Activated T-helper 2 cell treated with anti-CD3 and anti-CD28 coated beads, Interferon-gamma antibody, Interleukin-2, Interleukin-4, amounts not matched to agents 10 μg/mL and 5 μg/mL and 100 μg/mL, durations not matched to agents 14 hours and 24 hours and 36 hours (primary cell): ENCODE results near the gene LMX1A. TPM values are rescaled to one million over a fixed set of nuclear protein-coding genes. Genes with fewer than 3 reads are reported as not detected.

Experiments
- DNase-seq: peaks from one replicate; pipeline ENCODE4 v3.0.0; 2021; ENCODE audit warnings: low spot score
- H3K27ac Mint-ChIP-seq: one replicate; pipeline ENCODE4 v1.8.0; 2021; ENCODE audit warnings: mixed read lengths
- H3K27me3 Mint-ChIP-seq: one replicate; pipeline ENCODE4 v1.8.0; 2021; ENCODE audit warnings: low read depth, mixed read lengths
- H3K36me3 Mint-ChIP-seq: one replicate; pipeline ENCODE4 v1.8.0; 2021; ENCODE audit warnings: low read depth, mixed read lengths
- H3K4me1 Mint-ChIP-seq: one replicate; pipeline ENCODE4 v1.8.0; 2021; ENCODE audit warnings: low read depth, mixed read lengths
- H3K4me3 Mint-ChIP-seq: one replicate; pipeline ENCODE4 v1.8.0; 2021; ENCODE audit warnings: low read depth, mild to moderate bottlenecking, moderate library complexity, mixed read lengths
- H3K9me3 Mint-ChIP-seq: one replicate; pipeline ENCODE4 v1.8.0; 2021; ENCODE audit warnings: mixed read lengths
- intact Hi-C: fragments of 100-400 bp; cut with micrococcal nuclease; formaldehyde crosslinking; loops from one replicate; pipeline ENCODE4 v1.15.1; 2023
- total RNA-seq: library from RNA; stranded (reverse); gene quantifications from 2 replicates; pipeline ENCODE4 v1.2.3, GENCODE V29; 2022

The LMX1A gene
- total RNA-seq, 1 donor from 2014 or later, result not detected

DNA sequence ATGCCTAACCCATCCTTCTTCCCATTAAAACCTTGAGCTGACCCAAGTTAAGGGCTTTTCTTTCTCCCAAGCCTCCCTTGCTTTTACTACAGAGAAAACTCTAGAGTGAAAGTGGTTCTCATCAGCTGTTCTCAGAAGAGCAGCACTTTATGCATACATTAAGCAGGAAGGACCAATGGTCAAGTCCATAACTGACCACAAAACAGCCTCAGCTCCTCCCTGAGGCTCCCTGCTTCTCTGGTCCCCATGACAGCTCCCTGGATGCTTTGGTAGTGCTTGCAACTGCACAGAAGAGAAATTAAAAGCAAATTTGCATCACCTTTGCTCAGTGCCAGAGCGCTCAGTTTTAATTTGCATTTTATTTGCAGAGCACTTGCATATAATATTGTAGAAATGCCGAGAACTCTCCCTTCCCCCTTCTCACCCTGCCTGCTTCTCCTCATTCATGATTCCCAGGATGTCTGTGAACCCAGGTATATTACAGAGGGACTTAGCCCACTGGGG is 56.1 kb downstream of the LMX1A start:
- intact Hi-C loops, result no loop called here
- Mint-ChIP-seq H3K9me3 (no peaks in the 10 kb centered on the region), H3K36me3 (no peaks in the 10 kb centered on the region), H3K4me1 (no peaks in the 10 kb centered on the region), H3K27ac (no peak overlapping the region), H3K4me3 (no peak overlapping the region), H3K27me3 (no peaks in the 10 kb centered on the region)
- DNase-seq, result no peak

DNA sequence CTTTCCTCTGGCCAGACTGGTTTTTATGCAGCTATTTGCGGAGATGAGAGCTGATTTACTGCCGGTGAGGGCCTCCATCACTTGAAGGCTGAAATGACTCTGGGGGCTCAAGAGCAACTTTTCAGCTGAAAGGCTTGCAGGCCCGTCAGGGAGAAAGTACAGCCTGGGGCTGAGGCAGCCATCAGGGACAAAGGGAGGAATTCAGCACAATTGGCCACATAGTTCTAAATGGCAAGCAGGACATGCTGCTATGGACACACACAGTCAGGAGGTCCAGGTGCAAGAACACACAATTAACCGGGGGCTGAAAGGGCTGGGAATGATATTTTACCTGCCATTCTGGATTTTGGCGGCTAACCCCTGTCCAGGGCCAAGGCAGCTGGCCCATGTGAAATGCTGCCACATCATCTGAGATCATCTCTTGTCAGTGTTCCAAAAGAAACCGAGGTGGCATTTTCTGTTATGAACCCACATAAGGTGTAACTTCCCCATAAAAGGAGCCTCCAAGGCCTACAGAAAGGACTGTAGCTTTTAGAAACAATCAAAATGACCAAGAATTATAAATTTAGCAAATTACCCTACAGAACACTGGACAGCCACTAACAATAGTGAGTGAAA is 58.2 kb downstream of the LMX1A start:
- Mint-ChIP-seq H3K27ac (no peak overlapping the region), H3K4me1 (no peaks in the 10 kb centered on the region), H3K9me3 (no peaks in the 10 kb centered on the region), H3K27me3 (no peaks in the 10 kb centered on the region), H3K36me3 (no peaks in the 10 kb centered on the region), H3K4me3 (no peak overlapping the region)
- no peak for DNase-seq
- intact Hi-C loops, result no loop called here

DNA sequence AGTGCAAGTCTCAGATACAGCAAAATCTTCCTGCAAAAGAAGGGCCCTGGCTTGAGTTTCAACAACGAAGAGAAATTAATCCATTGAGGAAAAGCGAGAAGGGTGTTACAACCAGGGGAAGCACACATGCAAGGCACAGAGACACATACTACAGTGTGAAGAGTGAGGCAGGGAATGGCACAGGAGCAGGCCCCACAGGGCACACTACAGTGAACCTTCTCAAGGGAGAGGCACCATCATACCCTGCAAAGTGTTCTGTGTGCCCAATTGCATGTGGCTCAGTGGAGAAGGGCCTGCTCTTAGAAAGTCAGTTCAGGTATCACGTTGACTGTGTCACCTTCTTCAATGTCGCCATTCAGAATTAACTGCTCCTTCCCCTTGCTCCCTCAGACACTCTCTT is 60.3 kb downstream of the LMX1A start:
- DNase-seq, result no peak
- no peak overlapping the region for H3K27ac Mint-ChIP-seq
- H3K27me3 Mint-ChIP-seq, result no peaks in the 10 kb centered on the region
- no peaks in the 10 kb centered on the region for H3K9me3 Mint-ChIP-seq
- no peaks in the 10 kb centered on the region for H3K36me3 Mint-ChIP-seq
- no peaks in the 10 kb centered on the region for H3K4me1 Mint-ChIP-seq
- intact Hi-C loops, result no loop called here
- H3K4me3 Mint-ChIP-seq, result no peak overlapping the region

DNA sequence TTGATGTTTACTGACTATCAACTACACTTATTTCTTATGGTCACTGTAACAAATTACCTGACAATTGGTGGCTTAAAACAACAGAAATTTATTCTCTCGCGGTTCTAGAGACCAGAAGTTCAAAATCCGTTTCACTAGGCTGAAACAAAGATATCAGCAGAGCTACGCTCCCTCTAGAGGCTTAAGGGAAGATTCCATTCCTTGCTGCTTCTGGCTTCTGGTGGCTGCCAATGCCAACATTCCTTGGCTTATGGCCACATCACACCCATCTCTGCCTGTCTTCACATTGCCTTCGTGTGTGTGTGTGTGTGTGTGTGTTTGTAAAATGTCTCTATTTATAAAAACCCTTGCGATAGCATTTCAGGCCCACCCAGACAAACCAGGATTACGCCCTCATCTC is 66.4 kb downstream of the LMX1A start:
- Mint-ChIP-seq H3K9me3 (no peaks in the 10 kb centered on the region), H3K27ac (no peak overlapping the region), H3K27me3 (peaks cover 7% of the 10 kb centered on the region), H3K36me3 (no peaks in the 10 kb centered on the region), H3K4me3 (no peak overlapping the region), H3K4me1 (no peaks in the 10 kb centered on the region)
- intact Hi-C loops, result no loop called here
- no peak for DNase-seq

DNA sequence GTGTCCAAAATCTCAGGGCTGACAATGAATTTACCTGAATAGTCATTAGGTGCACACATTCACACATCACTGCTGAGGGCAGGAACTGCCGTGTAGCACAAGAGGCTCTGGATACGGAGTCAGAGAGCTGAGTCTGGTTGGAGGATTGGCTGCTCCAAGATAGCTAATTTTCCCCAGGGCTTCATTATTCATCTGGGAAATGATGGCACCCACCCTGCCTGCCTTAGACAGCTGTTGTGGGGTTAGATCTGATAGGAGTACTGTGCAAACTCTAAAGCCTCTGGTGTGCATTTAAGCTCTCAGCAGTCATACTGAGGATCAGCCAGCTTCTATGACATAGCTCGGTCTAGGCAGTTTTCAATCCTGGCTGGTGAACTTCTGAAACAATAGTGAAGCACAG is 67.0 kb downstream of the LMX1A start:
- Mint-ChIP-seq H3K9me3 (no peaks in the 10 kb centered on the region), H3K27ac (no peak overlapping the region), H3K4me3 (no peak overlapping the region), H3K4me1 (no peaks in the 10 kb centered on the region), H3K36me3 (no peaks in the 10 kb centered on the region), H3K27me3 (peaks cover 7% of the 10 kb centered on the region)
- no peak for DNase-seq
- intact Hi-C loops, result no loop called here

- no peaks in the 10 kb centered on the region for H3K9me3 Mint-ChIP-seq
- H3K4me1 Mint-ChIP-seq, result no peaks in the 10 kb centered on the region
- no peaks in the 10 kb centered on the region for H3K36me3 Mint-ChIP-seq
- intact Hi-C loops, result no loop called here
- no peak overlapping the region for H3K27ac Mint-ChIP-seq
- peaks cover 8% of the 10 kb centered on the region for H3K27me3 Mint-ChIP-seq
- no peak overlapping the region for H3K4me3 Mint-ChIP-seq
- DNase-seq, result no peak
Measured at GRCh38 chr1:165288350-165289120, 68.0 kb downstream of the LMX1A start.

- Mint-ChIP-seq H3K27ac (no peak overlapping the region), H3K27me3 (peaks cover 10% of the 10 kb centered on the region), H3K4me3 (no peak overlapping the region), H3K9me3 (no peaks in the 10 kb centered on the region), H3K4me1 (no peaks in the 10 kb centered on the region), H3K36me3 (no peaks in the 10 kb centered on the region)
- no peak for DNase-seq
- intact Hi-C loops, result no loop called here
Measured at GRCh38 chr1:165287781-165288180, 68.7 kb downstream of the LMX1A start.

- Mint-ChIP-seq H3K9me3 (no peaks in the 10 kb centered on the region), H3K27me3 (peaks cover 10% of the 10 kb centered on the region), H3K27ac (no peak overlapping the region), H3K4me1 (no peaks in the 10 kb centered on the region), H3K4me3 (no peak overlapping the region), H3K36me3 (no peaks in the 10 kb centered on the region)
- DNase-seq, result no peak
- intact Hi-C loops, result no loop called here
Measured at GRCh38 chr1:165287329-165287728, 69.2 kb downstream of the LMX1A start.

- H3K36me3 Mint-ChIP-seq, result no peaks in the 10 kb centered on the region
- H3K27ac Mint-ChIP-seq, result no peak overlapping the region
- DNase-seq, result no peak
- peaks cover 10% of the 10 kb centered on the region for H3K27me3 Mint-ChIP-seq
- no peaks in the 10 kb centered on the region for H3K4me1 Mint-ChIP-seq
- H3K4me3 Mint-ChIP-seq, result no peak overlapping the region
- intact Hi-C loops, result no loop called here
- H3K9me3 Mint-ChIP-seq, result no peaks in the 10 kb centered on the region
Measured at GRCh38 chr1:165284454-165284853, 72.1 kb downstream of the LMX1A start.

DNA sequence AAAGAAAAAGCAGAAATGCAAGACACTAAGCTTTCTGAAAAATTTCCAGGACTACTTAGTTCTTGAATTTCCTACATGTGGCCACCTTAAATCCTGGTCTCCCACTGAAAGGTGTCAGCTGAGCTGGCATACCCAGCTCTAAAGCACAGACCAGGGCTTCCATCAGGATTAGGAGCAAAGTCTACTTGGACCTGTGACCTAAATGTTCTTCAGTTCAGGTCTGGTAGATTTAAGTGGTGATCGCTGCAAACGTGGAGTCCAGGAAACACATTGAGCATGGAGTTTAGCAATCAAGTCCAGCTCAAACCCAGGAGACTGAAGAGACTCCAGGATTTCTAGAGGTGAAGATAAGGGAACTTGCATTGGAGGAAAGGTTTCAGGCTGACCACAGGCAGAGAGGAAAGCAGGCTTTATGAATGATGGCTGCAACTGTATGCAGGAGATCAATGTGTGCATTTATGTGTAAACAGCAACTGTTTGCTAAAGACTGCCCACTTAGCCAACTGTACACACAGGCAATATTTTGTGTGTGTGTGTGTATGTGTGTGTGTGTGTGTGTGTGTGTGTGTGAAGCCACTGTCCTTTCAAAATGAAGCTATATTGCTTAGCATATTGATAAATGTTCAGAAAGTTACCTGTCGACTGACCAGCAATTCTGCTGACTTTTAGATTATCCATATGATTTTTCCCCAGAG is 75.2 kb downstream of the LMX1A start:
- DNase-seq, result no peak
- no peak overlapping the region for H3K4me3 Mint-ChIP-seq
- intact Hi-C loops, result no loop called here
- H3K36me3 Mint-ChIP-seq, result no peaks in the 10 kb centered on the region
- H3K27me3 Mint-ChIP-seq, result peaks cover 3% of the 10 kb centered on the region
- H3K4me1 Mint-ChIP-seq, result no peaks in the 10 kb centered on the region
- no peaks in the 10 kb centered on the region for H3K9me3 Mint-ChIP-seq
- no peak overlapping the region for H3K27ac Mint-ChIP-seq

DNA sequence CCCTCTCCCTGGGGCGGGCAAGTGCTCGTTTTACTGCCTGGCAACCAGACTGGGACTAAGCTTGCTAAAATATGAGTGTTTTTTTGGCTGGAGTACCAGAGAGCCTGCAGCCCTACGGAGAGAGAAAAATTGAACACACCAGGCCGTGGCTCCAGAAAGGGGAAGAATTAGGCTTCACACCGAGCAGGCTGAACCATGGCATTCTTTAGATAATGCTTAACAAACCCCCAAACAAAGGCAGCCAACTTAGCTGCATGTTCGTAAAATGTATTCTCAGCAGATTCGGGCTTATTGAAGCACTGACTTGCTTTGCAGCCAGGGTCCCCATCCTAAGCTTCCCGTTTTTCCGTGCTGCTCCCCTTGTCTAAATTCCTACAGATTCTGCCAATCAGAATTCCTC is 76.6 kb downstream of the LMX1A start:
- no peak for DNase-seq
- intact Hi-C loops, result no loop called here
- H3K36me3 Mint-ChIP-seq, result no peaks in the 10 kb centered on the region
- H3K4me3 Mint-ChIP-seq, result no peak overlapping the region
- peaks cover 3% of the 10 kb centered on the region for H3K27me3 Mint-ChIP-seq
- no peaks in the 10 kb centered on the region for H3K9me3 Mint-ChIP-seq
- H3K4me1 Mint-ChIP-seq, result no peaks in the 10 kb centered on the region
- no peak overlapping the region for H3K27ac Mint-ChIP-seq

DNA sequence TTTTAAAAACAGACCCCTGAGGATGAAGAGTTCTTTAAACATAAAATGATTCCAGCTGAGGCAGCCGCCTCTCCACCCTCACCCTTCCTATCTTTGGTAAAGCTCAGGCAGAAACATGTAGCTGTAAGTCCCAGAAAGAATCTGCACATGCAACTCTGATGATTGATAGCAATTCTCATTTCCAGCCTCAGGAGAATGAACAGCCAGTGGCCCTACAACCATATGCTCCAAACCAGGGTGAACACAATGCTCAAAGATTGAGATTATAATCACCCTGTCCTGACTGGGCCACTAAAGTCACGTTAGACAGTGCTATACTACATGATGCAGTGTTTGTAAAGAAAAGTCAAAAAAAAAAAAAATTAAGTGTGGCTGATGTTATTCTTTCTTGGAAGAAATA is 80.2 kb downstream of the LMX1A start:
- no peak for DNase-seq
- Mint-ChIP-seq H3K9me3 (no peaks in the 10 kb centered on the region), H3K4me1 (no peaks in the 10 kb centered on the region), H3K27ac (no peak overlapping the region), H3K36me3 (no peaks in the 10 kb centered on the region), H3K27me3 (no peaks in the 10 kb centered on the region), H3K4me3 (no peak overlapping the region)
- intact Hi-C loops, result no loop called here

DNA sequence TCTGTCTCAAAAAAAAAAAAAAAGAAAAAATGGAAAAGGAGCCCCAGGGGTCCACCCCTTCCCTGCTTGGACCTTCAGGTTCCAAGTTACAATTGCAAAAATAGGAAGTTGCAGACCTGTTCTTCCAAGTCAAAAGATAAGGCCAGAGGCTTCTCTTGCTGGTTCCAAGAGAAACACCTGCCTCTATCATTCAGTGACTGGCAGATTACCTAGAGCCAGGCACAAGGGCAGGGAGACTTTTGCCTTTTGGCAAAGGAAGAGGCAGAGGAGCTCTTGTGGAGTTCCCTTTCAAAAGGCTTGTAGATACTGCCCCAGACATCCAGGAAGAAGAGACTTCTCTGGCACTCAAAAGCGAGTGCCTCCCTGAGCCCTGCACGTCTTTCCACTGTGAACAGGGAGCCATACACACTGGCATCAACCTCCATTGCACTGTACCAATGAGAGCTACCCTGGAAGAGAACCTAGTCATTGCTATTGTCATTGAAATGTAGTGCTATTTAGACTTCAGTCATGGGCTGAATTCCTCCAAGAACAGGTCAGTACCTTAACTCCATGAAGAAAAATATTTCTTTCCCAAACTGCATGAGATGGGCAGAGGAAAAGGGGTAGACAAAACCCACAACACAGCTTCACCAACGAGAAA is 91.2 kb downstream of the LMX1A start:
- Mint-ChIP-seq H3K9me3 (no peaks in the 10 kb centered on the region), H3K27ac (no peak overlapping the region), H3K27me3 (no peaks in the 10 kb centered on the region), H3K4me3 (no peak overlapping the region), H3K36me3 (no peaks in the 10 kb centered on the region), H3K4me1 (no peaks in the 10 kb centered on the region)
- no peak for DNase-seq
- intact Hi-C loops, result no loop called here
